Upper lobe of left lung (tissue), 6 donors: ENCODE results near the gene ATPAF2. TPM values are rescaled to one million over a fixed set of nuclear protein-coding genes. Genes with fewer than 3 reads are reported as not detected.

ENCODE experiments used
- ATAC-seq, 2 donors: fragments of 200-7000 bp; cut with Tn5 transposase; one replicate each; pipeline ENCODE4 v1.9.1; 2022; ENCODE audit warnings: mild to moderate bottlenecking in 2 of 2, moderate library complexity in 2 of 2; ENCODE audit not compliant: low FRiP score in 2 of 2
- DNase-seq, 2 donors: peaks; one replicate each; pipeline ENCODE4 v3.0.0-alpha.2; 2019 to 2020
- H3K27ac ChIP-seq, 4 donors: fragments of 200-600 bp; sonication (generic); one replicate each; pipeline ENCODE4 v1.5.1; 2016 to 2019
- H3K27me3 ChIP-seq, 4 donors: fragments of 200-600 bp; sonication (generic); one replicate each; pipeline ENCODE4 v1.5.1; 2017 to 2019
- H3K36me3 ChIP-seq, 4 donors: fragments of 200-600 bp; sonication (generic); one replicate each; pipeline ENCODE4 v1.5.1; 2016 to 2019
- H3K4me1 ChIP-seq, 4 donors: fragments of 200-600 bp; sonication (generic); one replicate each; pipeline ENCODE4 v1.5.1; 2018 to 2019
- H3K4me3 ChIP-seq, 4 donors: fragments of 200-600 bp; sonication (generic); one replicate each; pipeline ENCODE4 v1.5.1; 2017 to 2019; ENCODE audit warnings: mild to moderate bottlenecking in 2 of 4, moderate library complexity in 1 of 4
- H3K9me3 ChIP-seq, 4 donors: fragments of 200-600 bp; sonication (generic); one replicate each; pipeline ENCODE4 v1.5.1; 2018 to 2019
- EP300 ChIP-seq, 4 donors: sonication (generic); formaldehyde crosslinking; IDR thresholded peaks; one replicate each; pipeline ENCODE4 v1.5.1; 2017; ENCODE audit warnings: antibody characterized with exemption in 4 of 4, control low read depth in 2 of 4
- POLR2A ChIP-seq, 4 donors: fragments of 450-650 bp; IDR thresholded peaks; one replicate each; pipeline ENCODE4 v1.5.1; 2016 to 2017; ENCODE audit warnings: antibody characterized with exemption in 4 of 4, mild to moderate bottlenecking in 2 of 4
- POLR2AphosphoS5 ChIP-seq, 2 donors: sonication (generic); formaldehyde crosslinking; IDR thresholded peaks; one replicate each; pipeline ENCODE4 v1.5.1; 2017; ENCODE audit warnings: antibody characterized with exemption in 2 of 2
- WGBS, 2 donors: methylation state at CpG; one replicate each; pipeline ENCODE4 v1.1.5; 2017 to 2018; 5-methylcytosine and 5-hydroxymethylcytosine counted together
- total RNA-seq, 6 donors: library from RNA; depleted of rRNA in 4 of 6; stranded (reverse); fragments of >200 nt in 4 of 6; gene quantifications; one replicate each; pipeline versions ENCODE4 v1.1.0 to v1.2.1, GENCODE V29; 2016 to 2021
- TF ChIP-seq, protein P1 (sequence below), 6 experiments: fragments of 450-650 bp in 4 of 6; fragments of 200-600 bp in 2 of 6; sonication (generic) in 2 of 6; IDR thresholded peaks; one replicate each; pipeline ENCODE4 v1.5.1; 2016 to 2019; ENCODE audit warnings: antibody characterized with exemption in 6 of 6
- donor health status: DM: no; HTN: no; CAD: no; lungs with moderate emphysema.
- donor health status: DM: no; HTN: yes; CAD: no; lungs with severe emphysema.

The ATPAF2 gene
- total RNA-seq, 6 donors from 2014 or later, result 19.2 to 68.1 (median 30.7) TPM

GRCh38 chr17:17983376-17983775 lies 55.6 kb downstream of the ATPAF2 start:
- no peaks in the 10 kb centered on the region for H3K36me3 ChIP-seq
- H3K4me1 ChIP-seq, result no peaks in the 10 kb centered on the region
- 75 to 85% methylated on average over 1 to 6 of the region's 6 CpGs for WGBS, 2 donors
- no peak overlapping the region for H3K27ac ChIP-seq
- H3K27me3 ChIP-seq, result no peaks in the 10 kb centered on the region
- TF ChIP-seq POLR2AphosphoS5 (IDR thresholded peaks at IDR 0.05) (no peak), EP300 (IDR thresholded peaks at IDR 0.05) (no peak), POLR2A (IDR thresholded peaks at IDR 0.05) (no peak)
- TF ChIP-seq, protein P1, sequence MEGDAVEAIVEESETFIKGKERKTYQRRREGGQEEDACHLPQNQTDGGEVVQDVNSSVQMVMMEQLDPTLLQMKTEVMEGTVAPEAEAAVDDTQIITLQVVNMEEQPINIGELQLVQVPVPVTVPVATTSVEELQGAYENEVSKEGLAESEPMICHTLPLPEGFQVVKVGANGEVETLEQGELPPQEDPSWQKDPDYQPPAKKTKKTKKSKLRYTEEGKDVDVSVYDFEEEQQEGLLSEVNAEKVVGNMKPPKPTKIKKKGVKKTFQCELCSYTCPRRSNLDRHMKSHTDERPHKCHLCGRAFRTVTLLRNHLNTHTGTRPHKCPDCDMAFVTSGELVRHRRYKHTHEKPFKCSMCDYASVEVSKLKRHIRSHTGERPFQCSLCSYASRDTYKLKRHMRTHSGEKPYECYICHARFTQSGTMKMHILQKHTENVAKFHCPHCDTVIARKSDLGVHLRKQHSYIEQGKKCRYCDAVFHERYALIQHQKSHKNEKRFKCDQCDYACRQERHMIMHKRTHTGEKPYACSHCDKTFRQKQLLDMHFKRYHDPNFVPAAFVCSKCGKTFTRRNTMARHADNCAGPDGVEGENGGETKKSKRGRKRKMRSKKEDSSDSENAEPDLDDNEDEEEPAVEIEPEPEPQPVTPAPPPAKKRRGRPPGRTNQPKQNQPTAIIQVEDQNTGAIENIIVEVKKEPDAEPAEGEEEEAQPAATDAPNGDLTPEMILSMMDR (IDR thresholded peaks at IDR 0.05), result no peak
- H3K9me3 ChIP-seq, result no peaks in the 10 kb centered on the region
- no peak for DNase-seq
- H3K4me3 ChIP-seq, result no peak overlapping the region
- ATAC-seq, result no peak

GRCh38 chr17:17982801-17983200 lies 56.2 kb downstream of the ATPAF2 start:
- Histone ChIP-seq H3K27ac (no peak overlapping the region), H3K36me3 (no peaks in the 10 kb centered on the region), H3K4me1 (no peaks in the 10 kb centered on the region), H3K27me3 (no peaks in the 10 kb centered on the region), H3K9me3 (no peaks in the 10 kb centered on the region), H3K4me3 (no peak overlapping the region)
- DNase-seq, result no peak
- ATAC-seq, result no peak
- WGBS, 2 donors, result 87 to 88% methylated on average over 8 to 9 of the region's 9 CpGs
- no peak for TF ChIP-seq POLR2A (IDR thresholded peaks at IDR 0.05)
- TF ChIP-seq POLR2AphosphoS5 (IDR thresholded peaks at IDR 0.05), result no peak
- TF ChIP-seq, protein P1 (IDR thresholded peaks at IDR 0.05), result no peak
- TF ChIP-seq EP300 (IDR thresholded peaks at IDR 0.05), result no peak

GRCh38 chr17:17981330-17981729 lies 57.6 kb downstream of the ATPAF2 start:
- no peak for ATAC-seq
- Histone ChIP-seq H3K4me3 (no peak overlapping the region), H3K27me3 (no peaks in the 10 kb centered on the region), H3K9me3 (no peaks in the 10 kb centered on the region), H3K4me1 (no peaks in the 10 kb centered on the region), H3K27ac (no peak overlapping the region), H3K36me3 (no peaks in the 10 kb centered on the region)
- WGBS, 2 donors, result 90 to 94% methylated on average over 7 to 9 of the region's 9 CpGs
- no peak for TF ChIP-seq POLR2A (IDR thresholded peaks at IDR 0.05)
- TF ChIP-seq, protein P1 (IDR thresholded peaks at IDR 0.05), result no peak
- no peak for TF ChIP-seq POLR2AphosphoS5 (IDR thresholded peaks at IDR 0.05)
- no peak for TF ChIP-seq EP300 (IDR thresholded peaks at IDR 0.05)
- no peak for DNase-seq

- Histone ChIP-seq H3K27ac (no peak overlapping the region), H3K9me3 (no peaks in the 10 kb centered on the region), H3K4me3 (no peak overlapping the region), H3K36me3 (no peaks in the 10 kb centered on the region), H3K27me3 (no peaks in the 10 kb centered on the region), H3K4me1 (peaks cover 0 to 4% (median 0%) of the 10 kb centered on the region in 4 donors)
- TF ChIP-seq POLR2A (IDR thresholded peaks at IDR 0.05) (no peak), EP300 (IDR thresholded peaks at IDR 0.05) (no peak), POLR2AphosphoS5 (IDR thresholded peaks at IDR 0.05) (no peak)
- TF ChIP-seq, protein P1 (IDR thresholded peaks at IDR 0.05), result no peak
- ATAC-seq, result peak in 1 of 2 donors; percentile 16
- 92% methylated on average over 1 to 3 of the region's 3 CpGs for WGBS, 2 donors
- no peak for DNase-seq
Measured at GRCh38 chr17:17979778-17980177, 59.2 kb downstream of the ATPAF2 start.
